ENCODE measurements around the gene KRTAP16-1. TPM values are rescaled to one million over a fixed set of nuclear protein-coding genes. Genes with fewer than 3 reads are reported as not detected.

Gene KRTAP16-1
- total and polyA plus RNA-seq, 2 of the 8 experiments (the other 6 are each of a cell fraction or from before 2014, with no cell fraction given) = not detected

GRCh38 chr17:41331606-41332005, 22.5 kb upstream of the KRTAP16-1 start:
- no peak overlapping the region for H3K4me2 ChIP-seq (ENCODE audit: insufficient read depth in 1 of 2, low read depth in 2 of 2, low read length in 2 of 2)
- no peaks in the 10 kb centered on the region for H3K4me1 ChIP-seq (replicated peaks in 1 of 4; ENCODE audit: control insufficient read depth in 3 of 4, insufficient read depth in 4 of 4, low read length in 3 of 4)
- H3K79me1 ChIP-seq (ENCODE audit: low read depth, low read length) = no peaks in the 10 kb centered on the region
- H3K9me3 ChIP-seq (ENCODE audit: insufficient read depth in 2 of 2, low read depth in 1 of 2, low read length in 1 of 2) = no peaks in the 10 kb centered on the region
- H3K79me2 ChIP-seq (ENCODE audit: control insufficient read depth in 1 of 2, insufficient read depth in 2 of 2, low read length in 2 of 2) = no peaks in the 10 kb centered on the region
- ChIA-PET POLR2A (ENCODE audit: partially characterized antibody) (no interaction called here), CTCF (ENCODE audit: partially characterized antibody) (interaction anchor here (0.7 to 5.8 kb wide), 11 partner anchors 8 to 469 kb away, joined by 3 to 24 read pairs (median 5); no protein-coding TSS in a partner anchor)
- no peak overlapping the region for H2AFZ ChIP-seq (ENCODE audit: low read length)
- H3K23ac ChIP-seq (ENCODE audit: insufficient read length) = no peak overlapping the region
- DNase-seq (ENCODE audit: low read depth in 1 of 2, low spot score in 2 of 2) = peak in 1 of 2 experiments; percentile 28
- TF ChIP-seq POLR2AphosphoS5 (IDR thresholded peaks at IDR 0.05; ENCODE audit: low read depth, low read length) (no peak), BCL11A (IDR thresholded peaks at IDR 0.05; ENCODE audit: low read depth in 2 of 2, low read length in 2 of 2) (no peak), CTCF (IDR thresholded peaks at IDR 0.05; ENCODE audit: control extremely low read depth in 1 of 3, insufficient read depth in 1 of 3, low read depth in 1 of 3, low read length in 3 of 3) (no peak), CHD2 (IDR thresholded peaks at IDR 0.05; ENCODE audit: low read length) (no peak), ZNF274 (IDR thresholded peaks at IDR 0.05; ENCODE audit: borderline replicate concordance, extremely low read depth, low read length) (no peak)
- FAIRE-seq = no peak
- H2BK12ac ChIP-seq (ENCODE audit: low read depth, low read length) = no peak overlapping the region
- no peaks in the 10 kb centered on the region for H3K27me3 ChIP-seq (replicated peaks in 1 of 4; ENCODE audit: control insufficient read depth in 3 of 4, extremely low read depth in 1 of 4, insufficient read depth in 3 of 4, low read length in 3 of 4)
- no peak overlapping the region for H2BK20ac ChIP-seq (ENCODE audit: low read length)
- H4K5ac ChIP-seq (ENCODE audit: insufficient read length, low read depth, low read length) = no peak overlapping the region
- H2AK5ac ChIP-seq (ENCODE audit: low read depth, low read length) = no peak overlapping the region
- H4K91ac ChIP-seq (replicated peaks; ENCODE audit: insufficient read length, low read length) = no peak overlapping the region
- H2BK5ac ChIP-seq (ENCODE audit: low read depth, low read length) = no peak overlapping the region
- no peak overlapping the region for H2BK15ac ChIP-seq (ENCODE audit: low read length)
- peak overlapping the region; percentile 69 for H3K4ac ChIP-seq (replicated peaks; ENCODE audit: insufficient read length, low read depth, low read length)
- H3K9ac ChIP-seq (replicated peaks in 1 of 4; ENCODE audit: extremely low read depth in 1 of 4, low read depth in 3 of 4, low read length in 3 of 4) = no peak overlapping the region
- WGBS, 2 experiments (ENCODE audit: extremely low coverage in 1 of 2, insufficient coverage in 1 of 2, insufficient read length in 1 of 2, insufficient replicate concordance in 2 of 2, low coverage in 1 of 2, low lambda C conversion rate in 2 of 2, missing lambda C conversion rate in 1 of 2) = 91% methylated on average over 6 of the region's 7 CpGs; no CpG with 5 or more reads in 1 of the 2 experiments
- H3K56ac ChIP-seq (replicated peaks; ENCODE audit: insufficient read length, low read depth, low read length) = no peak overlapping the region
- no peak overlapping the region for H3K14ac ChIP-seq (ENCODE audit: insufficient read length)
- H3K36me3 ChIP-seq (ENCODE audit: control insufficient read depth in 2 of 4, insufficient read depth in 4 of 4, low read length in 3 of 4) = no peaks in the 10 kb centered on the region
- H2BK120ac ChIP-seq (replicated peaks; ENCODE audit: low read depth, low read length) = no peak overlapping the region
- H4K8ac ChIP-seq (ENCODE audit: extremely low read depth, insufficient read depth, low read length) = no peak overlapping the region
- H3K23me2 ChIP-seq (ENCODE audit: low read depth, low read length) = no peaks in the 10 kb centered on the region
- H4K20me1 ChIP-seq (replicated peaks in 1 of 2; ENCODE audit: control insufficient read depth in 1 of 2, insufficient read depth in 2 of 2, low read length in 2 of 2) = no peaks in the 10 kb centered on the region
- no peak overlapping the region for H3K27ac ChIP-seq (ENCODE audit: low read depth, low read length)
- no peak overlapping the region for H3K18ac ChIP-seq (ENCODE audit: extremely low read depth, low read length)
- H3K4me3 ChIP-seq (ENCODE audit: extremely low read depth in 1 of 4, insufficient read depth in 2 of 4, low read depth in 3 of 4, low read length in 4 of 4) = no peak overlapping the region
